ENCODE results near the gene STK25. TPM values are rescaled to one million over a fixed set of nuclear protein-coding genes. Genes with fewer than 3 reads are reported as not detected.

The STK25 gene
- total RNA-seq, 1 donor from 2014 or later, result 218 TPM

GRCh38 chr2:241547781-241548450, 39.5 kb upstream of the STK25 start:
- Histone ChIP-seq H3K27me3 (ENCODE audit: control insufficient read depth, insufficient read depth, low read length) (no peaks in the 10 kb centered on the region), H3K36me3 (ENCODE audit: control insufficient read depth, insufficient read depth, low read length) (no peaks in the 10 kb centered on the region), H3K4me3 (ENCODE audit: low read depth, low read length) (no peak overlapping the region)
- no peak for TF ChIP-seq CTCF (IDR thresholded peaks at IDR 0.05; ENCODE audit: insufficient read depth, low read length, severe bottlenecking)
- FAIRE-seq (no peak), DNase-seq (ENCODE audit: low read depth) (no peak)

GRCh38 chr2:241546771-241547498, 38.6 kb upstream of the STK25 start:
- H3K36me3 ChIP-seq (ENCODE audit: control insufficient read depth, insufficient read depth, low read length), result no peaks in the 10 kb centered on the region
- TF ChIP-seq CTCF (IDR thresholded peaks at IDR 0.05; ENCODE audit: insufficient read depth, low read length, severe bottlenecking), result no peak
- DNase-seq (ENCODE audit: low read depth) (peak; percentile 52), FAIRE-seq (no peak)
- no peak overlapping the region for H3K4me3 ChIP-seq (ENCODE audit: low read depth, low read length)
- peaks cover 2% of the 10 kb centered on the region for H3K27me3 ChIP-seq (ENCODE audit: control insufficient read depth, insufficient read depth, low read length)

GRCh38 chr2:241545523-241546473, 37.4 kb upstream of the STK25 start:
- DNase-seq (ENCODE audit: low read depth), result no peak
- TF ChIP-seq CTCF (IDR thresholded peaks at IDR 0.05; ENCODE audit: insufficient read depth, low read length, severe bottlenecking), result no peak
- no peak overlapping the region for H3K4me3 ChIP-seq (ENCODE audit: low read depth, low read length)
- H3K36me3 ChIP-seq (ENCODE audit: control insufficient read depth, insufficient read depth, low read length), result no peaks in the 10 kb centered on the region
- H3K27me3 ChIP-seq (ENCODE audit: control insufficient read depth, insufficient read depth, low read length), result peaks cover 4% of the 10 kb centered on the region
- peak; percentile 99 for FAIRE-seq

- no peak for FAIRE-seq
- no peak for DNase-seq (ENCODE audit: low read depth)
- Histone ChIP-seq H3K27me3 (ENCODE audit: control insufficient read depth, insufficient read depth, low read length) (peaks cover 4% of the 10 kb centered on the region), H3K4me3 (ENCODE audit: low read depth, low read length) (no peak overlapping the region), H3K36me3 (ENCODE audit: control insufficient read depth, insufficient read depth, low read length) (no peaks in the 10 kb centered on the region)
- no peak for TF ChIP-seq CTCF (IDR thresholded peaks at IDR 0.05; ENCODE audit: insufficient read depth, low read length, severe bottlenecking)
Measured at GRCh38 chr2:241545106-241545505, 36.7 kb upstream of the STK25 start.

- no peak for TF ChIP-seq CTCF (IDR thresholded peaks at IDR 0.05; ENCODE audit: insufficient read depth, low read length, severe bottlenecking)
- DNase-seq (ENCODE audit: low read depth) (no peak), FAIRE-seq (no peak)
- H3K36me3 ChIP-seq (ENCODE audit: control insufficient read depth, insufficient read depth, low read length), result no peaks in the 10 kb centered on the region
- no peak overlapping the region for H3K4me3 ChIP-seq (ENCODE audit: low read depth, low read length)
- H3K27me3 ChIP-seq (ENCODE audit: control insufficient read depth, insufficient read depth, low read length), result peaks cover 4% of the 10 kb centered on the region
Measured at GRCh38 chr2:241542278-241542605, 33.9 kb upstream of the STK25 start.
